GM19468 (cell line): ENCODE results near the gene P2RY12.
A peak's percentile ranks its signal among the peaks of the same experiment; 100 is the strongest.
"Not testable (repeated sequence)": the region's sequence is repeated elsewhere in the genome, so short reads cannot be mapped to it uniquely, and the experiment has no call there.

Experiments used
- ATAC-seq: cut with Tn5 transposase; IDR thresholded peaks from one replicate; pipeline ENCODE4 v1.9.1; 2021; ENCODE audit warnings: mild to moderate bottlenecking, moderate library complexity, moderate number of reproducible peaks; ENCODE audit not compliant: unreplicated experiment; ENCODE audit errors: extremely low read depth

Gene P2RY12

GRCh38 chr3:151393941-151394340, 9.4 kb upstream of the P2RY12 start:
- no peak for ATAC-seq

- no peak for ATAC-seq
Observed at GRCh38 chr3:151393146-151393830, 8.7 kb upstream of the P2RY12 start.

GRCh38 chr3:151392191-151392590, 7.6 kb upstream of the P2RY12 start:
- ATAC-seq, result not testable (repeated sequence)

GRCh38 chr3:151391720-151392119, 7.2 kb upstream of the P2RY12 start:
- no peak for ATAC-seq

- no peak for ATAC-seq
Observed at GRCh38 chr3:151387842-151388241, 3.3 kb upstream of the P2RY12 start.

GRCh38 chr3:151387432-151387831, 2.9 kb upstream of the P2RY12 start:
- no peak for ATAC-seq

- no peak for ATAC-seq
Observed at GRCh38 chr3:151386056-151386455, 1.5 kb upstream of the P2RY12 start.

- ATAC-seq, result peak; percentile 36
Observed at GRCh38 chr3:151383956-151384355, 597 bp downstream of the P2RY12 start.

GRCh38 chr3:151383111-151383510, 1.4 kb downstream of the P2RY12 start:
- no peak for ATAC-seq

- peak; percentile 32 for ATAC-seq
Observed at GRCh38 chr3:151382671-151383070, 1.9 kb downstream of the P2RY12 start.

- ATAC-seq, result no peak
Observed at GRCh38 chr3:151379083-151379734, 5.3 kb downstream of the P2RY12 start.

- ATAC-seq, result peak; percentile 26
Observed at GRCh38 chr3:151377768-151378385, 6.7 kb downstream of the P2RY12 start.

GRCh38 chr3:151372063-151372820, 12.3 kb downstream of the P2RY12 start:
- no peak for ATAC-seq

- no peak for ATAC-seq
Observed at GRCh38 chr3:151371526-151371925, 13.0 kb downstream of the P2RY12 start.

GRCh38 chr3:151367448-151367847, 17.1 kb downstream of the P2RY12 start:
- ATAC-seq, result no peak

- ATAC-seq, result no peak
Observed at GRCh38 chr3:151366993-151367392, 17.6 kb downstream of the P2RY12 start.

- no peak for ATAC-seq
Observed at GRCh38 chr3:151362751-151363174, 21.8 kb downstream of the P2RY12 start.

- ATAC-seq, result no peak
Observed at GRCh38 chr3:151357463-151357850, 27.1 kb downstream of the P2RY12 start.

- no peak for ATAC-seq
Observed at GRCh38 chr3:151356794-151357462, 27.6 kb downstream of the P2RY12 start.

- ATAC-seq, result no peak
Observed at GRCh38 chr3:151351648-151352047, 32.9 kb downstream of the P2RY12 start.
